ENCODE results near the gene FCHSD1. TPM values are rescaled to one million over a fixed set of nuclear protein-coding genes. Genes with fewer than 3 reads are reported as not detected.

The FCHSD1 gene
- polyA plus RNA-seq, 1 of the 3 experiments (the other 2 are of a cell fraction): 49.2 TPM

DNA sequence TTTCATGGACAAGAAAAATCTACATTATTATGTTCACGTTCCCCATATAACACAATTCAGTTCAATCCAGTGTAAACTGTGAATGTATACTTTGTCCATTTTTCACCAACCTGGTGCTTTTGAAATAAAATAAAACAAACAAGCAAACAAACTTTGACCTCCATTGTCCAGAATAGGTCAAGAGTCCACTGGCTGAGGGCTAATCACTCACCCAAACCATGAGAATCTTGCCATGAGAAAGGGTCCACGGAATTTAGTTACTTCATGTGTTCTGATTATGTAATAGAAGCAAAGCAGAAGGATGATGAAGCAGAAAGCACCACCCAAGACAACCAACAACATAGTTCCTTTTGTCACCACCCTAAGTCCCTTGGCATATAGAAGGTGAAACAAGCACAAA lies 61.1 kb downstream of the FCHSD1 start:
- Histone ChIP-seq H3K27ac (ENCODE audit: low read depth in 2 of 2, low read length in 1 of 2) (no peak overlapping the region), H3K4me2 (no peak overlapping the region), H2AFZ (ENCODE audit: low read depth) (no peak overlapping the region), H3K9me3 (no peaks in the 10 kb centered on the region), H3F3A (replicated peaks; ENCODE audit: insufficient read depth) (peaks cover 3% of the 10 kb centered on the region), H3K36me3 (replicated peaks in 1 of 2; ENCODE audit: control insufficient read depth in 1 of 2, insufficient read depth in 2 of 2, low read length in 1 of 2) (peaks cover 17 to 19% of the 10 kb centered on the region in 2 experiments), H3K79me2 (ENCODE audit: insufficient read depth) (peaks cover 53% of the 10 kb centered on the region), H3K9ac (no peak overlapping the region), H3K27me3 (ENCODE audit: insufficient read depth) (no peaks in the 10 kb centered on the region), H3K9me2 (no peaks in the 10 kb centered on the region), H4K20me1 (ENCODE audit: insufficient read depth) (peaks cover 7% of the 10 kb centered on the region; the same call in 1 of the 2 replicates), H3K4me3 (ENCODE audit: low read depth in 2 of 2, low read length in 1 of 2) (no peak overlapping the region), H3K4me1 (ENCODE audit: control insufficient read depth in 1 of 2, insufficient read depth in 2 of 2, low read depth in 1 of 2, low read length in 1 of 2) (no peaks in the 10 kb centered on the region)
- no peak for DNase-seq
- ChIA-PET CTCF (interaction anchor here (1.1 to 6.6 kb wide), 5 partner anchors 8 to 45 kb away, joined by 3 to 280 read pairs (median 6); partner anchors contain the start of genes DIAPH1, HDAC3 and RELL2), POLR2A (no interaction called here)
- TF ChIP-seq EP300 (IDR thresholded peaks at IDR 0.05; ENCODE audit: borderline replicate concordance in 1 of 2, low read depth in 1 of 2, low read length in 1 of 2) (no peak), RFX5 (IDR thresholded peaks at IDR 0.05; ENCODE audit: low read length) (no peak), JUND (IDR thresholded peaks at IDR 0.05) (no peak), CHD2 (IDR thresholded peaks at IDR 0.05; ENCODE audit: low read length, partially characterized antibody) (no peak), FOXJ3 (CRISPR knock-in tag; IDR thresholded peaks at IDR 0.05) (no peak), CTCF (IDR thresholded peaks at IDR 0.05) (no peak), MEF2A (IDR thresholded peaks at IDR 0.05; ENCODE audit: borderline replicate concordance, low read depth) (no peak), MXI1 (IDR thresholded peaks at IDR 0.05; ENCODE audit: low read depth, low read length) (no peak), MAX (IDR thresholded peaks at IDR 0.05; ENCODE audit: low read depth) (no peak), REST (IDR thresholded peaks at IDR 0.05; ENCODE audit: low read depth, low read length) (no peak), RAD21 (IDR thresholded peaks at IDR 0.05; ENCODE audit: low read length) (no peak), FOXM1 (IDR thresholded peaks at IDR 0.05; ENCODE audit: low read depth) (no peak), TCF12 (IDR thresholded peaks at IDR 0.05) (no peak), RXRA (IDR thresholded peaks at IDR 0.05; ENCODE audit: borderline replicate concordance, low read depth) (no peak), NRF1 (IDR thresholded peaks at IDR 0.05; ENCODE audit: low read depth, low read length) (no peak), YY1 (IDR thresholded peaks at IDR 0.05; ENCODE audit: low read depth) (no peak)
- WGBS (ENCODE audit: low lambda C conversion rate): 95% methylated on average over 2 of the region's 2 CpGs

Other genes with a start within 250 kb of the FCHSD1 start
- gene PCDHGA9, start 248.6 kb downstream of the FCHSD1 start, polyA plus RNA-seq (2012; rRNA removed): 0.13 and 0.16 TPM in 2 replicates
- gene PCDHGB6, start 243.4 kb downstream of the FCHSD1 start, polyA plus RNA-seq (2012; rRNA removed): 0.13 and 0.18 TPM in 2 replicates
- gene PCDHGA10, start 238.4 kb downstream of the FCHSD1 start, polyA plus RNA-seq (2012; rRNA removed): 1.6 and 2.0 TPM in 2 replicates
- 14.2 and 19.1 TPM in 2 replicates for gene PCDHGB7, start 233.7 kb downstream of the FCHSD1 start, polyA plus RNA-seq (2012; rRNA removed)
- 0.18 and 0.23 TPM in 2 replicates for gene PCDHGA11, start 230.4 kb downstream of the FCHSD1 start, polyA plus RNA-seq (2012; rRNA removed)
- gene PCDHGA12, start 220.9 kb downstream of the FCHSD1 start, polyA plus RNA-seq (2012; rRNA removed): 0.03 and 0.05 TPM in 2 replicates
- gene PCDHGC3, start 175.5 kb downstream of the FCHSD1 start, polyA plus RNA-seq (2012; rRNA removed): 55.8 and 97.0 TPM in 2 replicates
- gene PCDHGC4, start 166.4 kb downstream of the FCHSD1 start, polyA plus RNA-seq (2012; rRNA removed): 0.53 and 0.78 TPM in 2 replicates
- 1.9 and 2.0 TPM in 2 replicates for gene PCDHGC5, start 162.3 kb downstream of the FCHSD1 start, polyA plus RNA-seq (2012; rRNA removed)
- 28.2 and 30.4 TPM in 2 replicates for gene DIAPH1, start 32.4 kb downstream of the FCHSD1 start, polyA plus RNA-seq (2012; rRNA removed)
- gene HDAC3, start 14.6 kb downstream of the FCHSD1 start, polyA plus RNA-seq (2012; rRNA removed): 104 and 115 TPM in 2 replicates
- gene RELL2, start 14.4 kb downstream of the FCHSD1 start, polyA plus RNA-seq (2012; rRNA removed): 15.6 and 16.1 TPM in 2 replicates
- gene ARAP3, start 30.8 kb upstream of the FCHSD1 start, polyA plus RNA-seq (2012; rRNA removed): 5.5 and 6.5 TPM in 2 replicates
- 0.08 and 0.10 TPM in 2 replicates for gene PCDH1, start 227.0 kb upstream of the FCHSD1 start, polyA plus RNA-seq (2012; rRNA removed)